Peyer's patch (tissue), 4 donors: ENCODE results near the gene ATG7. TPM values are rescaled to one million over a fixed set of nuclear protein-coding genes. Genes with fewer than 3 reads are reported as not detected.
A peak's percentile ranks its signal among the peaks of the same experiment; 100 is the strongest.
"Not testable (repeated sequence)": the region's sequence is repeated elsewhere in the genome, so short reads cannot be mapped to it uniquely, and the experiment has no call there.

ENCODE experiments used
- DNase-seq, 3 donors: peaks; one replicate each; pipeline ENCODE4 v3.0.0-alpha.2; 2017 to 2019
- H3K27ac ChIP-seq, 4 donors: fragments of 200-600 bp; sonication (generic); one replicate each; pipeline ENCODE4 v1.5.1; 2016 to 2019
- H3K27me3 ChIP-seq, 2 donors: fragments of 200-600 bp; sonication (generic); one replicate each; pipeline ENCODE4 v1.5.1; 2019
- H3K36me3 ChIP-seq, 3 donors: fragments of 200-600 bp; sonication (generic); one replicate each; pipeline ENCODE4 v1.5.1; 2016 to 2019
- H3K4me1 ChIP-seq, 4 donors: fragments of 200-600 bp; sonication (generic); one replicate each; pipeline ENCODE4 v1.5.1; 2016 to 2019
- H3K4me3 ChIP-seq, 4 donors: fragments of 200-600 bp; sonication (generic); 1 replicate in 3 of 4; 2 replicates in 1 of 4; pipeline ENCODE4 v1.5.1; 2016 to 2019; ENCODE audit warnings: mild to moderate bottlenecking in 1 of 4
- H3K9me3 ChIP-seq, 4 donors: fragments of 200-600 bp; sonication (generic); one replicate each; pipeline ENCODE4 v1.5.1; 2016 to 2019; ENCODE audit warnings: mild to moderate bottlenecking in 1 of 4
- POLR2A ChIP-seq, 2 donors: fragments of 450-650 bp; IDR thresholded peaks; one replicate each; pipeline ENCODE4 v1.5.1; 2017; ENCODE audit warnings: antibody characterized with exemption in 2 of 2, mild to moderate bottlenecking in 2 of 2, moderate library complexity in 2 of 2
- total RNA-seq, 4 donors: library from RNA; depleted of rRNA; stranded (reverse); fragments of >200 nt; gene quantifications; one replicate each; pipeline ENCODE4 v1.1.0, GENCODE V29; 2016
- TF ChIP-seq, protein P1 (sequence below), 6 experiments: fragments of 450-650 bp in 4 of 6; fragments of 200-600 bp in 2 of 6; sonication (generic) in 1 of 6; IDR thresholded peaks; one replicate each; pipeline ENCODE4 v1.5.1; 2017 to 2019; ENCODE audit warnings: antibody characterized with exemption in 6 of 6, mild to moderate bottlenecking in 3 of 6, moderate library complexity in 1 of 6

The ATG7 gene
- total RNA-seq, 4 donors from 2014 or later = 45.2 to 126 (median 70.8) TPM

DNA sequence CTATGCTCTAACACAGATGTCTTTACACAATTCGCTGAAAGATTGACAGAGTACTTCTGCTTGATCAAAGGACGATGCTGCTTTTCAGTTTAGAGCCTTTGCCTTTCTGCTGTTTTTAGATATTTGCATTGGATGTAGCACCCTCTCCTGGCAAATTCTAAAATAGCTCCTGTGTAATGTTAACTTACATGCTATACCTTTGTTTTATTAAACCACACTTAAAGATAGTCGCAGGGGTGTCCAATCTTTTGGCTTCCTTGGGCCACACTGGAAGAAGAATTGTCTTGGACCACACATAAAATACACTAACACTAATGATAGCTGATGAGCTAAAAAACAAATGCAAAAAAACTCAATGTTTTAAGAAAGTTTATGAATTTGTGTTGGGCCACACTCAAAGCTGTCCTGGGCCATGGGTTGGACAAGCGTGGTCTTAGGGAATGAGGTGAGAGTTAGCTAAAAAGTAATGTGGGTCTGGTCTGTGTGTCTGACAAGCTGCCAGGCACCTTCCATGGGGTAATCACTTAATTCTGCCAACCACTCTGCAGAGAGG, 62.9 kb downstream of the ATG7 start:
- Histone ChIP-seq H3K4me3 (no peak overlapping the region), H3K4me1 (no peaks in the 10 kb centered on the region), H3K27me3 (no peaks in the 10 kb centered on the region), H3K9me3 (no peaks in the 10 kb centered on the region), H3K36me3 (peaks cover 0 to 19% (median 0%) of the 10 kb centered on the region in 3 donors), H3K27ac (no peak overlapping the region)
- no peak for TF ChIP-seq POLR2A (IDR thresholded peaks at IDR 0.05)
- TF ChIP-seq, protein P1, sequence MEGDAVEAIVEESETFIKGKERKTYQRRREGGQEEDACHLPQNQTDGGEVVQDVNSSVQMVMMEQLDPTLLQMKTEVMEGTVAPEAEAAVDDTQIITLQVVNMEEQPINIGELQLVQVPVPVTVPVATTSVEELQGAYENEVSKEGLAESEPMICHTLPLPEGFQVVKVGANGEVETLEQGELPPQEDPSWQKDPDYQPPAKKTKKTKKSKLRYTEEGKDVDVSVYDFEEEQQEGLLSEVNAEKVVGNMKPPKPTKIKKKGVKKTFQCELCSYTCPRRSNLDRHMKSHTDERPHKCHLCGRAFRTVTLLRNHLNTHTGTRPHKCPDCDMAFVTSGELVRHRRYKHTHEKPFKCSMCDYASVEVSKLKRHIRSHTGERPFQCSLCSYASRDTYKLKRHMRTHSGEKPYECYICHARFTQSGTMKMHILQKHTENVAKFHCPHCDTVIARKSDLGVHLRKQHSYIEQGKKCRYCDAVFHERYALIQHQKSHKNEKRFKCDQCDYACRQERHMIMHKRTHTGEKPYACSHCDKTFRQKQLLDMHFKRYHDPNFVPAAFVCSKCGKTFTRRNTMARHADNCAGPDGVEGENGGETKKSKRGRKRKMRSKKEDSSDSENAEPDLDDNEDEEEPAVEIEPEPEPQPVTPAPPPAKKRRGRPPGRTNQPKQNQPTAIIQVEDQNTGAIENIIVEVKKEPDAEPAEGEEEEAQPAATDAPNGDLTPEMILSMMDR (IDR thresholded peaks at IDR 0.05) = peak in 5 of 6 experiments; percentile 55 to 85 (median 74)
- DNase-seq = no peak

DNA sequence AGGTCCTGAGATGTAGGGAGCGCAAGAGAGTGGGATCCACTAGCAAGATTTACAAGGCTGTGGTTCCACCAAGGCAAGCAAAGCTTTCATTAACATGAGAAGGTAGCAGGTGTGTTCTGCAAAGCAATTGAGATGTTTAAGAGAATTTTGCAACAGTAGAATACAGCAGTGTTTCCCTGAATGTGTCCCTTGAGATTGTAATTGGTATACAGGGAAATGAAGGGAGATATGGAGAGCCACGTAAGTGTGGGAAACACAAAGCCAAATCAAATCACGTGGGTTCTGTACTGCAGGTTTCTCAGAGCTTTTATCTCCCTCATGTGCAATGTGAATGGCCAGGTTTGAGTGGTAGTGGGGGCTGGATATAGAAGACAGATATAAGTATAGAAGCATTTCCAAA, 67.3 kb downstream of the ATG7 start:
- Histone ChIP-seq H3K36me3 (peaks cover 0 to 26% (median 0%) of the 10 kb centered on the region in 3 donors), H3K27ac (no peak overlapping the region), H3K27me3 (no peaks in the 10 kb centered on the region), H3K4me3 (no peak overlapping the region), H3K9me3 (no peaks in the 10 kb centered on the region), H3K4me1 (no peaks in the 10 kb centered on the region)
- no peak for DNase-seq
- TF ChIP-seq, protein P1 (IDR thresholded peaks at IDR 0.05) = no peak
- TF ChIP-seq POLR2A (IDR thresholded peaks at IDR 0.05) = no peak

DNA sequence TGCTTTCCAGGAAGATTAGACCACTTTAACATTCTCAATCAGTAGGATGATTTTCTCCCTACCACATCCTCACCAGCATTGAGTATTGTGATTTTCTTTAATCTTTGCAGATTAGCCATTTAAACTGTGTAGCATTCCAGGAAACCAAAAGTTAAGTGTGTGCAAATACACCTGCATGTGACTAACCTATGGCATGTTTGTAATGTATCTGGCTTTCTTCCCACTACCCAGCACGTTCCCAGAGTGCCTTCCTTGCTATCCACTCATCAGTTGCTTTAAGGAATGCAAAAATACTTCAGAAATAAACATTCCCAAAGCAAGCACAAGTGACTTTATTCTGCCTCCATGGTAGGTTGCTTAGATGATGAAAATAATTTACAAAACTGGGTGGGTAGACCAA, 74.2 kb downstream of the ATG7 start:
- H3K9me3 ChIP-seq = no peaks in the 10 kb centered on the region
- peaks cover 0 to 49% (median 0%) of the 10 kb centered on the region in 3 donors for H3K36me3 ChIP-seq
- no peak overlapping the region for H3K4me3 ChIP-seq
- DNase-seq = no peak
- no peak for TF ChIP-seq POLR2A (IDR thresholded peaks at IDR 0.05)
- TF ChIP-seq, protein P1 (IDR thresholded peaks at IDR 0.05) = no peak
- H3K4me1 ChIP-seq = no peaks in the 10 kb centered on the region
- no peaks in the 10 kb centered on the region for H3K27me3 ChIP-seq
- H3K27ac ChIP-seq = no peak overlapping the region

DNA sequence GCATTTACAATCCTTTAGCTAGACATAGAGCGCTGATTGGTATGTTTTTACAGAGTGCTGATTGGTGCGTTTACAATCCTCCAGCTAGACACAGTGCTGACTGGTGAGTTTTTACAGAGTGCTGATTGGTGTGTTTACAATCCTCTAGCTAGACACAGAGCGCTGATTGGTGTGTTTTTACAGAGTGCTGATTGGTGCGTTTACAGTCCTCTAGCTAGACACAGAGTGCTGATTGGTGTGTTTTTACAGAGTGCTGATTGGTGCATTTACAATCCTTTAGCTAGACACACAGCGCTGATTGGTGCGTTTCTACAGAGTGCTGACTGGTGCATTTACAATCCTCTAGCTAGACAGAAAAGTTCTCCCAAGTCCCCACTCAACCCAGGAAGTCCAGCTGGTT, 76.7 kb downstream of the ATG7 start:
- H3K36me3 ChIP-seq = peaks cover 0 to 35% (median 0%) of the 10 kb centered on the region in 3 donors
- not testable (repeated sequence) for H3K4me1 ChIP-seq, H3K27ac ChIP-seq, H3K9me3 ChIP-seq, H3K4me3 ChIP-seq, H3K27me3 ChIP-seq, DNase-seq

DNA sequence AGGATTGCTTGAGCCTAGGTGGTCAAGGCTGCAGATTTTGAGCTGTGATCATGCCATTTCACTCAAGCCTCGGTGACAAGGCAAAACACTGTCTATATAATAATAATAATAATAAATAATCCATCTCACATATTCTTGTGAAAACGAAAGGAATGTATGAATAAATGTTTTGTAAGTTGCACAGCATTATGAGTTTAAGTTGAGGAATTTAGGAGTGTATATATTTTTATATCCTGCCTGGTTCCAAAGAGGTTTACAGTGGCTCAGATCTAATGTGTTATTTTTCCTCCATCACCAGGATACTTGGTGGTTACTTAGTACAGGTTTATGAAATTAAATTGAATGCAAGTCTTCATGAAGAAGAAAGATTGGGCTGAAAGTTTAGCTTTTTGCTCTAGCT, 77.2 kb downstream of the ATG7 start:
- no peaks in the 10 kb centered on the region for H3K4me1 ChIP-seq
- TF ChIP-seq, protein P1 (IDR thresholded peaks at IDR 0.05) = no peak
- no peaks in the 10 kb centered on the region for H3K9me3 ChIP-seq
- H3K4me3 ChIP-seq = no peak overlapping the region
- no peak for DNase-seq
- peaks cover 0 to 36% (median 0%) of the 10 kb centered on the region in 3 donors for H3K36me3 ChIP-seq
- no peaks in the 10 kb centered on the region for H3K27me3 ChIP-seq
- H3K27ac ChIP-seq = no peak overlapping the region

DNA sequence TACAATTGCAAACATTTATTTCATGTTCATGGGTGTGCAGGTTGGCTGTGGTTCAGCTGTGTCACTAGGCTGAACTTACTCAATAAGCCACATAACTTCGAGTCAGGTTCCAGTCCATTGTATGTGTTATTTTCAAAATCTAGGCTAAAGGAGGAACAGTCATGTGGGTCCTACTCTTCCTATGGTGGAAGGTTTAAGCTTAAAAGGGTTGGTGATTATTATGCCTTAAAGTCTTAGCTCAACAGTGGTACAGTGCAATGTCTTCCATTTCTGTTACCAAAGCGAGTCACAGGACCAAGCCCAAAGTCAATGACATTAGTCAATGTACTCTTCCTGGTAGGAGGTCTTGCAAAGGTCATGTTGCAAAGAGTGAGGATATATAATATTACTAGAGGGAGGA, 78.2 kb downstream of the ATG7 start:
- no peak for TF ChIP-seq POLR2A (IDR thresholded peaks at IDR 0.05)
- TF ChIP-seq, protein P1 (IDR thresholded peaks at IDR 0.05) = no peak

More for the DNA sequence above, 78.2 kb downstream of the ATG7 start:
- no peak overlapping the region for H3K27ac ChIP-seq
- H3K27me3 ChIP-seq = no peaks in the 10 kb centered on the region
- H3K4me3 ChIP-seq = no peak overlapping the region
- DNase-seq = no peak
- H3K4me1 ChIP-seq = no peaks in the 10 kb centered on the region
- no peaks in the 10 kb centered on the region for H3K9me3 ChIP-seq
- peaks cover 0 to 28% (median 0%) of the 10 kb centered on the region in 3 donors for H3K36me3 ChIP-seq
